Measurements from ENCODE around the gene TET3.
"Not testable (repeated sequence)": the region's sequence is repeated elsewhere in the genome, so short reads cannot be mapped to it uniquely, and the experiment has no call there.

Gene TET3

GRCh38 chr2:73984203-73984921, at the start of gene TET3:
Gene TET3 (plus strand): TSS chr2:73984910. CDS start chr2:73986404, 1,494 bp downstream.
- DNase-seq = peak; percentile 81

GRCh38 chr2:73935641-73936040, 49.1 kb upstream of the TET3 start:
- no peak for DNase-seq

- DNase-seq = no peak
These were observed 47.4 kb upstream of the TET3 start for GRCh38 chr2:73937103-73937885.

DNA sequence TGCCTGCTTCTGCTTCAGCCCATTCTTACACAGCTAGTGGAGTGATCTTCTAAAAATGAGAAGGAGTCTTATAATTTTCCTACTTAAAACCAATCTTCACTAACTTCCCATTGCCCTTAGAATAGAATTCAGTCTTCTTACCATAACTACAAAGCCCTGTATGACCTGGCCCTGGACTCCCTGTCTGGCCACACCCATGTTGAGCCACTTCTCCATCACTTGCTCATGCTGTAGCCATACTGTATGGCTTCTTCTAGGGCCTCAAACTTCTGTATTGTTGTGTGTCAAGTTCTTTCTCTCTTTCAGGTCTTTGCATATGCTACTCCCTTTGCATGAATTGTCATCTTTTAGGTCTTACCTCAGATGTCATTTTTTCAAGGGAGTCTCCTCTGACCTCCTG, 46.8 kb upstream of the TET3 start:
- no peak for DNase-seq

- DNase-seq = no peak
These were observed 45.9 kb upstream of the TET3 start for GRCh38 chr2:73938718-73939352.

DNA sequence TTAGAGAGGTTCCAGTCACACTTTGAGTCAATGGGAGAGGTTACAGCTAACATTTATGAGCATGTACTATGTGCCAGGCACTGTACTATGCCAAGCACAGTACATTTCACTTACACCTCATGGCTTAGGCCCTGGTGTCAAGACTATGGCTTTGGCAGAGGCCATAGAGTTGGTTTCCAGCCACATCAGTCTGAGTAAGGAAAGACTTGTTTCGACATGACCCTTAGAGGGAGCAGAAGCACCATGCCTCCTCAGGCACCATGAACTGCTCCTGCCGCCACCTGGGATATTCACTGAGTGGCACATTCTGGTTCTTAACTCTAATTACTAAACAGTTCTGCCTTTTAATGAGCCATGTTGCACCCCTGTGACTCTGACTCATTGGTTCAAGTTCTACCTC, 45.3 kb upstream of the TET3 start:
- DNase-seq = peak; percentile 29

- DNase-seq = not testable (repeated sequence)
These were observed 44.6 kb upstream of the TET3 start for GRCh38 chr2:73940066-73940465.

GRCh38 chr2:73942664-73943063, 42.0 kb upstream of the TET3 start:
- DNase-seq = no peak

DNA sequence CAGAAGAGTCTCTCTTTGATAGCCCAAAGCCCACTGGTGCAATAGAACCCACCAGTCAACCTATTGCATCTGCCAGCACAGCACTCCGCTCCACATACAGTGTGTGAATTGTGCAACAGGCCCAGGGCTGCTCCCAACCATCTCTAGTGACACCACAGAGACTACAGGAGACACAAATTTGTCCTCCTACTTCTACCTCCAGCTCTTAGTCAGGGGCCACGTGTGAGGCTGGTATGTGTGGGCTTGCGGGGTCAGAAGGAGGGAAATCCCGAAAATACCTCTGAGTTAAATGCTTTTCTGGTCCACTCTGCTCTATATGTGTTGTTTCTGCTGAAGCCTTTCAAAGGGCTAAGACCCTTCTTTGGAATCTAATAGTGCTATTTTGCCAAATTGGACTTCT, 40.0 kb upstream of the TET3 start:
- no peak for DNase-seq

- DNase-seq = no peak
These were observed 38.5 kb upstream of the TET3 start for GRCh38 chr2:73946215-73946614.

- no peak for DNase-seq
These were observed 38.0 kb upstream of the TET3 start for GRCh38 chr2:73946666-73947065.

GRCh38 chr2:73947412-73948018, 37.2 kb upstream of the TET3 start:
- no peak for DNase-seq

- no peak for DNase-seq
These were observed 34.9 kb upstream of the TET3 start for GRCh38 chr2:73949802-73950201.

- DNase-seq = peak; percentile 46
These were observed 31.9 kb upstream of the TET3 start for GRCh38 chr2:73952499-73953446.

GRCh38 chr2:73956218-73956865, 28.4 kb upstream of the TET3 start:
- DNase-seq = no peak

DNA sequence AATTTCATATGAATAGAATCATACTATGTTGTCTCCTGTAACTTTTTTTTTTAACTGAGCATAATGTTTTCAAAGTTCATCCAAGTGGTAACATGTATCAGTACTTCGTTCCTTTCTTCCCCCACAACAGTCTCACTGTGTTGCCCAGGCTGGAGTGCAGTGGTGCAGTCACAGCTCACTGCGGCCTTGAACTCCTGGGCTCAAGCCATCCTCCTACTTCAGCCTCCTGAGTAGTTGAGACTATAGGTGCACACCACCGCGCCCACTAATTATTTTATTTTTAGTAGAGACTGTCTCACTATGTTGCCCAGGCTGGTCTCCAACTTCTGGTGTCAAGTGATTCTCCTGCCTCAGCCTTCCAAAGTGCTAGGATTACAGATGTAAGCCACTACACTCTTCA, 23.4 kb upstream of the TET3 start:
- DNase-seq = no peak

- no peak for DNase-seq
These were observed 22.7 kb upstream of the TET3 start for GRCh38 chr2:73961823-73962615.

DNA sequence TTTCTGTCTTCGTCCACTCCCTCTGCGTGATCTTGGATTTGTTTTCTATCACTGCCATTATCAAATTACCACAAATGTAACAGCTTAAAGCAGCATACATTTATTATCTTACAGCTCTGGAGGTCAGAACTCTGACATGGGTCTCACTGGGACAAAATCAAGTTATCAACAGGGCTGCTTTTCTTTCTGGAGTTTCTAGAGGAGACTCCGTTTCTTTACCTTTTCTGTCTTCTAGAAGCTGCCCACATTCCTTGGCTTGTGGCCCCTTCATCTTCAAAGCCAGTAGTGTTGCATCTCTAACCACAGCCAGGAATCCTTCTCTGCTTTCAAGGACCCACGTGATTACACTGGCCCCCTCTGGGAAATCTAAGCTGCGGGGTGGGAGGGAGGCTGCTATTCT, 21.9 kb upstream of the TET3 start:
- DNase-seq = no peak

DNA sequence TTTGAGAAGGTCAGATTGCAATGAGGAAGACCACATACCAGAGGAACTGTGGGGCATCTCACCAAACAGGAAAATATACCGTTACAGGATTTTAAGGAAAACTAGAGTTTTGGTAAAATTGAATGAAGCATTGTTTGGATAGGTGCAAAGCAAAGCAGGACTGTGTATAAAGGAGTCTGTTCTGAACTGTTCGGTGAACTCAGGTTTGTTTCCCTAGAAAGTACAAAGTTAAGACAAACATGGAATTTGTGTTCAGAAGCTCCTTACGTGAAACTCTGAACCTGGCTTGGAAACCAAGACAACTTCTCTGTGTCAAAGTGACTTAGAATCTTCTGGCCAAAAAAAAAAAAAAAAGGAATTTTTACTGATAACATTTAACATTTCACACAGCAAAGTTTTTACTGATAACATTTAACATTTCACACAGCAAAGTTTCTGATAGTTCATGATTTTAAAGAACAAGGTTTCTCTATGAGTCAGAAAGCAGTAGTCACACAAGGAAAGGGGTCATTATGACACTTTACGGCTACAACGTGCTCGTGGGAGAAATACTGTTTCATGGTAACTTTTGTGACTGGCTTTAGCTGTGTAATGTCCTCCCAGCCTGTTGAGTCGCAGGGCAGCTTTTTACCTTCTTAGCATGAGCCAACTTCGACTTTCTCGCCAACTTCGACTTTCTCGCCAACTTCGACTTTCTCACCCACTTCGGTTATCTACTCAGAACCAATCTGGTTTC, 21.2 kb upstream of the TET3 start:
- DNase-seq = no peak

DNA sequence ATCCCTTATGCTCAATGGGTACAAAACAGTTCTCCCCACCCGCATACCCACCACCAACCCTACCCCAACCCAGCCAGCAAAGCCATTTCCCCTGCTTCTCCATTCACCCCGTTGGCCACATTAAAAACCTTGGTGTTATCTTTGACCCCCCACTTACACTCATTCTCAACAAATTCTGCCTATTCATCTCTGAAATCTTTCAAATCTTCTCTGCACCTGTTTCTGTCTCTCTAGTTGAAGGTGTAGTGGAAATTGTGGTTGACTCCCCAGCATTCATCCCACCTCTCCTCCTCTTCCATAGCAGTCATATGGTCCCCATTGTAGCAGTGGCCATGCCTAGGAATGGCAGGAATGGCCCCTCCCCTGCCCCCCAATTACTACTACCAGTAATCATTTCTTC, 20.5 kb upstream of the TET3 start:
- DNase-seq = no peak

All from CD4-positive, alpha-beta T cell treated with Interleukin-15 for 1 hour (primary cell).